ENCODE measurements around the gene ATE1. TPM values are rescaled to one million over a fixed set of nuclear protein-coding genes. Genes with fewer than 3 reads are reported as not detected.

The ATE1 gene
- total RNA-seq, 2 experiments from 2014 or later: 18.5 to 20.9 TPM

DNA sequence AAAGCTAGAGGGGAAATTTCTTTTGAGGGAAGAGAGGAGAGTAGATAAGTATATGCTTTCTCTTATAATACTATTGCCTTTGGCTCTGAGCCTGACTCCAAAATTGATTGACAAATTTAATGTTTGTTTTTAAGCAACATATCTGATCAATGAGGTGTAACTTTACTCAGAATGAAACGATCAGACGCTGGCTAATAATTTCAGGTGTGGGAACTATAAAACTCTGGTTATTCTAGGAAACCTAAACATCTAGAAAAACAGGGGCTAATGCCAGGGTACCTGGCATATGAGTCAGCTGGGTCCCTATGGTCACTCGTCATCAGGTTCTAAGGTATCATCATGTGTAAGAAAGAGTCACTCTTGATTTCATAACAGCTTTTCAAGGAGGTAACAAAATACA, 139.7 kb downstream of the ATE1 start:
- H3K4me1 Mint-ChIP-seq (ENCODE audit: low read depth): no peaks in the 10 kb centered on the region
- ChIA-PET CTCF (no interaction called here), POLR2A (no interaction called here)
- peaks cover 10% of the 10 kb centered on the region for H3K36me3 ChIP-seq (ENCODE audit: insufficient read depth, low read length)
- no peaks in the 10 kb centered on the region for H3K9me3 Mint-ChIP-seq
- ATAC-seq (ENCODE audit: poor library complexity) (no peak), DNase-seq (no peak)
- peaks cover 61% of the 10 kb centered on the region for H3K36me3 Mint-ChIP-seq (ENCODE audit: low read depth)
- no peak overlapping the region for H3K27ac Mint-ChIP-seq
- H3K9me3 ChIP-seq (ENCODE audit: control insufficient read depth in 1 of 2, insufficient read depth in 1 of 2, low read length in 2 of 2): no peaks in the 10 kb centered on the region
- H3K27me3 Mint-ChIP-seq: no peaks in the 10 kb centered on the region
- no peak for TF ChIP-seq CTCF (IDR thresholded peaks at IDR 0.05)
- no peak overlapping the region for H3K4me3 Mint-ChIP-seq
- no peak overlapping the region for H3K4me3 ChIP-seq (ENCODE audit: low read length)
- H3K27me3 ChIP-seq (ENCODE audit: control insufficient read depth in 1 of 2, insufficient read depth in 2 of 2, low read length in 2 of 2): no peaks in the 10 kb centered on the region
- no peak overlapping the region for H3K27ac ChIP-seq (ENCODE audit: low read depth in 1 of 2, low read length in 2 of 2)
- intact Hi-C loops (cut with DNase I, micrococcal nuclease): no loop called here
- no peaks in the 10 kb centered on the region for H3K4me1 ChIP-seq (ENCODE audit: insufficient read depth, low read length)

DNA sequence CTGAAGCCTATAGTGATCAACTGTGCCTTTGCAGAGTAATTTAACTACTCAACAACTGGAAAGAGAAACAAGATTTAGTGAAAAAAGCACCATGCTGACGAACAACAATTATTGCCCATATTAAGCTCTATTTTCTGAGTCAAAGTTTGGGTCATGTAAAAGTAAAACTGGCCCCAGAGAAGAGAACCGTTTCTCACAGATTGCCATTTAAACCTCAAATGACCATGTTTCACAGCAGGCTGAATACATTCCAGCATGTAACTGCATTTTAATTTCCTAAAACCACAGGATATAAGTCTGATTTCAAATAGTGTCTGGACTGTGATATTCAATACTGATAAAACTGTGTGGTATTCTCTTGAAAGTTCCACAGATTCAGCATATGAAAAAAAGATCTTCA, 140.7 kb downstream of the ATE1 start:
- Histone ChIP-seq H3K4me1 (ENCODE audit: insufficient read depth, low read length) (no peaks in the 10 kb centered on the region), H3K36me3 (ENCODE audit: insufficient read depth, low read length) (peaks cover 10% of the 10 kb centered on the region), H3K27ac (ENCODE audit: low read depth in 1 of 2, low read length in 2 of 2) (no peak overlapping the region), H3K4me3 (ENCODE audit: low read length) (no peak overlapping the region), H3K27me3 (ENCODE audit: control insufficient read depth in 1 of 2, insufficient read depth in 2 of 2, low read length in 2 of 2) (no peaks in the 10 kb centered on the region), H3K9me3 (ENCODE audit: control insufficient read depth in 1 of 2, insufficient read depth in 1 of 2, low read length in 2 of 2) (no peaks in the 10 kb centered on the region)
- Mint-ChIP-seq H3K36me3 (ENCODE audit: low read depth) (peaks cover 66% of the 10 kb centered on the region), H3K9me3 (no peaks in the 10 kb centered on the region), H3K4me3 (no peak overlapping the region), H3K4me1 (ENCODE audit: low read depth) (no peaks in the 10 kb centered on the region), H3K27me3 (no peaks in the 10 kb centered on the region), H3K27ac (no peak overlapping the region)
- no peak for DNase-seq
- no peak for TF ChIP-seq CTCF (IDR thresholded peaks at IDR 0.05)
- intact Hi-C loops (cut with DNase I, micrococcal nuclease): no loop called here
- POLR2A ChIA-PET: no interaction called here
- ATAC-seq (ENCODE audit: poor library complexity): no peak
- CTCF ChIA-PET: no interaction called here

- peaks cover 45% of the 10 kb centered on the region for H3K36me3 Mint-ChIP-seq (ENCODE audit: low read depth)
- POLR2A ChIA-PET: no interaction called here
- CTCF ChIA-PET: no interaction called here
These were observed 144.0 kb downstream of the ATE1 start for GRCh38 chr10:121783782-121784372.

More at GRCh38 chr10:121783782-121784372, 144.0 kb downstream of the ATE1 start:
- Mint-ChIP-seq H3K4me3 (no peak overlapping the region), H3K27me3 (no peaks in the 10 kb centered on the region), H3K27ac (no peak overlapping the region), H3K4me1 (ENCODE audit: low read depth) (no peaks in the 10 kb centered on the region), H3K9me3 (no peaks in the 10 kb centered on the region)
- Histone ChIP-seq H3K9me3 (ENCODE audit: control insufficient read depth in 1 of 2, insufficient read depth in 1 of 2, low read length in 2 of 2) (no peaks in the 10 kb centered on the region), H3K27ac (ENCODE audit: low read depth in 1 of 2, low read length in 2 of 2) (no peak overlapping the region), H3K4me1 (ENCODE audit: insufficient read depth, low read length) (no peaks in the 10 kb centered on the region), H3K36me3 (ENCODE audit: insufficient read depth, low read length) (peaks cover 10% of the 10 kb centered on the region), H3K4me3 (ENCODE audit: low read length) (no peak overlapping the region), H3K27me3 (ENCODE audit: control insufficient read depth in 1 of 2, insufficient read depth in 2 of 2, low read length in 2 of 2) (no peaks in the 10 kb centered on the region)
- intact Hi-C loops (cut with DNase I, micrococcal nuclease): no loop called here
- TF ChIP-seq CTCF (IDR thresholded peaks at IDR 0.05): no peak
- ATAC-seq (ENCODE audit: poor library complexity) (no peak), DNase-seq (no peak)
